Stimulated activated naive CD8-positive, alpha-beta T cell treated with anti-CD3 and anti-CD28 coated beads, Interleukin-15, amount 100 ng/mL, for 72 hours (primary cell): Measurements from ENCODE around the gene KATNAL1.

Experiments
- ATAC-seq: fragments of 150-1000 bp; cut with Tn5 transposase; 2 replicates; pipeline ENCODE4 v1.10.0; 2021; ENCODE audit warnings: mild to moderate bottlenecking, moderate library complexity
- DNase-seq, 2 donors: peaks; one replicate each; pipeline ENCODE4 v3.0.0; 2021 to 2022
- H3K27ac Mint-ChIP-seq, 2 donors: one replicate each; pipeline ENCODE4 v1.8.0; 2022; ENCODE audit warnings: mild to moderate bottlenecking in 2 of 2, mixed read lengths in 2 of 2, moderate library complexity in 2 of 2
- H3K27me3 Mint-ChIP-seq: one replicate; pipeline ENCODE4 v1.8.0; 2022; ENCODE audit warnings: mixed read lengths
- H3K4me1 Mint-ChIP-seq: one replicate; pipeline ENCODE4 v1.8.0; 2022; ENCODE audit warnings: mild to moderate bottlenecking, mixed read lengths
- H3K4me3 Mint-ChIP-seq, 2 donors: one replicate each; pipeline ENCODE4 v1.8.0; 2022; ENCODE audit warnings: mild to moderate bottlenecking in 2 of 2, mixed read lengths in 2 of 2, moderate library complexity in 1 of 2
- H3K9me3 Mint-ChIP-seq, 2 donors: one replicate each; pipeline ENCODE4 v1.8.0; 2022; ENCODE audit warnings: mixed read lengths in 2 of 2

KATNAL1 gene

DNA sequence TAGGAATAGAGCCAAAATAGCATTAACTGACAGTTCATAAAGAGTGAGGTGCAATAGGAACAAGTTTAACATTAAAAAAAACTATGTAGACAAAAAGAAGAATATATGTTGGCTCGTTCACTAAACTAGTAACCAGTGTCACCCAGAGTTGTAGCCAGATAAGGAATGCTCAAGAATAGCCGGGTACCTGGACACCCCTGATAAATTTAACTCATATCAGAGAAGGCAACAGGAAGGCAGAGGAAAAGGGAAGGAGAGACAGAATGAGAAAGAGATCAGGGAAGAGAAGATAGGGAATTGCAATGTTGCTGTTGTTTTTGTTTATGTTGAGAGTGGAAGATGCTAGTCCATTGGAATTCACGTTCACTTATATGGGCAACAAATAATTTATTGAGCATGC, 31.6 kb upstream of the KATNAL1 start:
- no peak for DNase-seq
- H3K4me3 Mint-ChIP-seq: no peak overlapping the region
- no peaks in the 10 kb centered on the region for H3K9me3 Mint-ChIP-seq
- ATAC-seq: no peak
- no peak overlapping the region for H3K27ac Mint-ChIP-seq
- peaks cover 5% of the 10 kb centered on the region for H3K4me1 Mint-ChIP-seq
- H3K27me3 Mint-ChIP-seq: peaks cover 11% of the 10 kb centered on the region

DNA sequence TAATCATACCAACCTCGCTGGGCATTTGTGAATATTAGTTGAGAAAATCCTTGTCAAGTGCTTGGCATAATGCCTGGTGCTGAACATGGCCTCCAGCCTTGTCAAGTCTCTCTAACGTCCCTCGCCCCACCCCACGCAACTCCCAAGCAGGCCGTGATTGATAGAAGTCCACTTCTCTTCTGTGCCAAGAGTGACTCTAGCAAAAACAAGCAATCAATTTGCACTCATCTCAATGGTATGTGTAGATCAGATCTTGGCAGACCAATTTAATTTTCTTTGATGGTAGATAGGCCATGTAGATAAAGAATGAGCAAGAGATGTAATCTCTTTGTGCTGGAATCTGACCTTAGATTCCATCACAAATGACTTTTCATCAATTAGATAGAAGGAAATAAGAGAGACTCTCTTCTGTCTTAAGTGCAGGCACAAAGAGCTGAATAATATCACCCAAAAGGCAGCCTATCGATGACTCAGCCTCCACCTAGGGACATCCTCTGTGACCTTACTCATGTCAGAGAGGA, 31.0 kb upstream of the KATNAL1 start:
- Mint-ChIP-seq H3K4me3 (no peak overlapping the region), H3K4me1 (peaks cover 5% of the 10 kb centered on the region), H3K27me3 (peaks cover 11% of the 10 kb centered on the region), H3K9me3 (no peaks in the 10 kb centered on the region), H3K27ac (no peak overlapping the region)
- DNase-seq: no peak
- ATAC-seq: no peak

DNA sequence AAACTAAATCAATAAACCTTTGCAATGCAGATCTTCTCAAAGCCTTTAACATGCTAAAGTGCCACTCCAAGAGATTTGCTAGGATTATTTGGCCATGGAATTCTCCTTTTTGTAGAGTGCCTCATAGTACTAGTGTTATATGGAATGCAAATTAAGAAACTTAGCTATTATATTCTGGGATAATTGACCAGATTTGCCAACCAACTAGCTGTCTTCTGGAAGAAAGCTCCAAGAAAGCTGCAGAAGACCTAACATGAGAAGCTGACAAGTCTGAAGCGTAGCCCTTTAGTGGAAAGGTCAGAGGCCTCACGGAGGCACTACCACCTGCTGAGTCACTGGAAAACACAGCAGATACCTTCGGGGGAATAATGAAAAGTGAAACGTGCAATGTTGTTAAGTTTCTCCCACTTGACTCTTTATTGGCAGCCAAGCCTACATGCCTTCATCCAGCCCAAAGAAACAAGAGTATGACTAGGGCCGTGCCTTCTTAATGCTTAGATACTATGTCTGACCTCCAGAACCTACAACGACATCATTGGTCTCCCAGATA, 29.8 kb upstream of the KATNAL1 start:
- DNase-seq (no peak), ATAC-seq (no peak)
- Mint-ChIP-seq H3K27me3 (peaks cover 4% of the 10 kb centered on the region), H3K4me1 (peaks cover 5% of the 10 kb centered on the region), H3K9me3 (no peaks in the 10 kb centered on the region), H3K27ac (no peak overlapping the region), H3K4me3 (no peak overlapping the region)

DNA sequence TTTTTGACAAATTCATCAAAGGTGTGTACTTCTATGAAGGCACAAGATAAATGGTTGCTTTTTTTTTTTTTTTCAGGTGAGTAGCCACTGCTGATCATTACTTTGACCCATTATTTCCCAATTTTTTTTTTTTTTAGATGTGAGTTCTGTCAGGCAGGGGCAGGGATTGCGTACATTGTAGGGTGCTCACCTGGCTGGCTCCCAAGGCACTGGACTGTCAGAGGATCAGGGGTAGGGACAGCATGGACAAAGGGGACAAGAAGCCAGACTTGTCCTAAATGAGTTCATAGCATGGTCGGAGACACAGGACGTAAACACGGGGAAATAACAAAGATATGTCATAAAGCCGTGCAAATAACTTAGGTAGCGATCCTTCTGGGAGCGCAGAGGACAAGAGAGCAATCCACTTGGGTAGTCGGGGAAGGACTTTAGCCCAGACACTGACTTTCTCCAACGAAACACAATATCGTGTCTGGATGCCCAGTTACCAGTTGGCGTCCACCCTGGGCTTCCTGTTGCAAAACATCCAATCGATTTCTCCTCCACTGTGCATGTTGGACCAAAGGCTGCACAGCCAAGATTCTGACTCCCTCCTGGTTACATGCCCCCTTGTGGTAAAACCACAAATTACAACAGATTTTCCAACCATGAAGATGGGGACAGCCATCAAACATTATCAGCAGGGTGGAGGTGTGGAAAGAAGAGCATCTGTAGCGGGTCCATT, 27.5 kb upstream of the KATNAL1 start:
- H3K4me3 Mint-ChIP-seq: no peak overlapping the region
- ATAC-seq: peak; percentile 46
- no peak overlapping the region for H3K27ac Mint-ChIP-seq

DNA sequence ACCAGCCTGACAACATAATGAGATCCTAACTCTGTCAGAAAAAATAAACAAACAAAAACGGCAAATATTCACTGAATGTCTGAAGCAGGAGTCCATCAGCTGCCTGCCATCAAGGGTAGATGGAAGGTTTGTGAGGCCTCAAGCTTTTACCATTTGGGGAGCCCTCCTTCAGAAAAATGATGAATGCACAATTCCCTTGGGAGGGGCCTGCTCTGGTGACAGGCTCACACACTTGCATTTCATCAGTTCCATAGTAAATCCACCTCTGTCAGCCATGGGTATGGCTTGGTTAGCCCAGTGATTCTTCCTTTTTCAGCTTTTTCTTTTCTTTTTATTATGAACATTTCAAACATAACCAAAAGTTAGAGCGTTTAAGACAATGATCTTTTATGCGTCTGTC, 26.3 kb upstream of the KATNAL1 start:
- Mint-ChIP-seq H3K4me3 (no peak overlapping the region), H3K4me1 (peaks cover 5% of the 10 kb centered on the region), H3K27me3 (no peaks in the 10 kb centered on the region), H3K9me3 (no peaks in the 10 kb centered on the region), H3K27ac (no peak overlapping the region)
- ATAC-seq (no peak), DNase-seq (no peak)

More for the DNA sequence above, 27.5 kb upstream of the KATNAL1 start:
- Mint-ChIP-seq H3K4me1 (peaks cover 5% of the 10 kb centered on the region), H3K27me3 (no peaks in the 10 kb centered on the region), H3K9me3 (no peaks in the 10 kb centered on the region)
- DNase-seq: peak; percentile 28 to 38

DNA sequence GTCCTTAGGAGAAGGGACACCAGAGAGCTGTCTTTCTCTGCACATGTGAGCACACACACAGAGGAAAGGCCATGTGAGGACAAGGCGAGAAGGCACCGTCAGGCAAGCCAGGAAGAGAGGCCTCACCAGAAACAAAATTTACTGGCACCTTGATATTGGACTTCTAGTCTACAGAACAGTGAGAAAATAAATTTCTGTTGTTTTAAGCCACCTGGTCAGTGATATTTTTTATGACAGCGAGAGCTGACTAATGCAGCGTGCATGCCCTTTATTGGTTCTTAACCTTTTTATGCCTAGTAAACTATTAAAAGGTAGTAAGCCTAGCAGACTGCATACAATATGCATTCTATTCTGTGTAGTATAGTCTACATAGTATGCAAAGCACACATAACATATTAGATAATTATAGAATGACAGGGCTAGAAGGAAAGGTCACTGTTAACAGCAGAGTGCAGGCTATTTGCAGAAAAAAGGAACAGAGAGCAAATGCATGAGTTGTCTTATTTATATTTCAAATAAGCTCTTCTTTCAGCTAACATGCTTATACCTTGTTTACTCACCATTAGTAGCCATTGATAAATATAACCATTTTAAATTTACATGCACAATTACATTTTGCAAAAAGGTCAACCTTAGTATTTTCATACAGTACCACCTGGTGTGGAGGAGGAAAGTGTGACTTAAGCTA, 25.2 kb upstream of the KATNAL1 start:
- Mint-ChIP-seq H3K9me3 (no peaks in the 10 kb centered on the region), H3K27me3 (no peaks in the 10 kb centered on the region), H3K4me1 (peaks cover 5% of the 10 kb centered on the region), H3K27ac (no peak overlapping the region), H3K4me3 (no peak overlapping the region)
- ATAC-seq: no peak
- DNase-seq: no peak

DNA sequence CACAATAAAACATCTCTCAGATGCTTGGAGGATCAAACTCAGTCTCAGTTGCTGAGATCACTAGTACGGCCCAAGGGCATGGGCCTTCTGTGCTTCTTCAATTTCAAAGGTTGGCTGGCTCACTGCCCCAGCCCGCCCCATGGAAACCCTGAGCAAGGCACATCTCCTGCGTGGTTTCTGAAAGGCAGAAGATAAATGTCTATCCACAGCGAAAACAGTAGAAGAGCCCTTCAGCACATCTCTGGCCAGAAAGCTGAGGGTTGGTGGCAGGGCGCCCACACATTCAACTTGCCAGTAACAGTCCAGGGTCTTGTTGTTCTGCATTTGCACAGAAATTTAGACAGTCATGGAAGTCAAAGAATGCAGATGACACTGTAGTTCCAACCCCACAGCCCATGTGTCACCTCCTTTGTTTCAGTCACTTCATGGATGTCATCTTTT, 24.0 kb upstream of the KATNAL1 start:
- H3K9me3 Mint-ChIP-seq: no peaks in the 10 kb centered on the region
- DNase-seq (no peak), ATAC-seq (no peak)
- H3K4me1 Mint-ChIP-seq: peaks cover under 1% of the 10 kb centered on the region
- H3K4me3 Mint-ChIP-seq: no peak overlapping the region
- H3K27ac Mint-ChIP-seq: no peak overlapping the region
- H3K27me3 Mint-ChIP-seq: no peaks in the 10 kb centered on the region

DNA sequence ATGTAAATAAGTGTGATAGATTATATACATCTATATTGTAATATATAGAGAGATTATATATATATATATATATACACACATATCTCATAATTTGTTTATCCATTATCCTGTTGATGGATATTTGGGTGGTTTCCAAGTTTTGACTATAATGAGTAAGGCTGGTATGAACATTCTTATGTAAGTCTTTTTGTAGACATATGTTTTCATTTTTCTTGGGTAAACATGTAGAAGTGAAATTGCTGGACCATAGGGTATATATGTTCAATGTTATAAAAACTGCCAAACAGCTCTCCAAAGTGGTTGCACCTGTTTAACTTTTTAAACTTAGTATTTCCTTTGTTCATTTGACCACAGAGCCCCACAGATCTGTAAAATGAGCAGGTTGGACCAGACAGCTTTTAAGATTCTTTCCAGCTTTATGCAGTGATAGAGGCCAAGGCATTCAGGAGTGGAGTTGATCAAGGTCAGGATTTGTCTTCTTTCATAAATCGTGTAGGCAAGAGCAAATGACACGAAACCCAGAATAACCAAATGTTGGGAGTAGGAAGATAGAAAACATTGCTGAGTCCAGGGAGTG, 21.7 kb upstream of the KATNAL1 start:
- no peak overlapping the region for H3K4me3 Mint-ChIP-seq
- ATAC-seq: no peak
- no peaks in the 10 kb centered on the region for H3K9me3 Mint-ChIP-seq
- no peak for DNase-seq
- H3K27me3 Mint-ChIP-seq: no peaks in the 10 kb centered on the region
- no peaks in the 10 kb centered on the region for H3K4me1 Mint-ChIP-seq
- no peak overlapping the region for H3K27ac Mint-ChIP-seq

DNA sequence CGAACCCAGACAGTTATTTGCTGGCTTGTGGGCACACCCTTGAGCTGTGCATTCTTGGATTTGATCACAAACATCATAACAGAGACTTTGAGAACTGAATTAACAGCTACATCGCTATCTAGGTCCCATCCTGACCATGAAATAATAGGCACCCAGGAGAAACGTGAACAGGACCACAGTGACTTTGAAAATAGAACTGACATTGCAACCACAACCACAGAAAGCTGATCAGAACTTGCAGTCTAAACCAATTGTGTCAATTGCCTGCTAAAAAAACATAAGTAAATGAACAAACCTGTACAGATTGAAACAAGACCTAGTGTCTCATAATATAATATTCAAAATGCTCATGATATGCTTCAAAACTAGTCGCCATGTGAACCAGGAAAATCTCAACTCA, 18.3 kb upstream of the KATNAL1 start:
- Mint-ChIP-seq H3K4me1 (no peaks in the 10 kb centered on the region), H3K9me3 (no peaks in the 10 kb centered on the region), H3K27me3 (no peaks in the 10 kb centered on the region), H3K27ac (no peak overlapping the region), H3K4me3 (no peak overlapping the region)
- DNase-seq: no peak
- no peak for ATAC-seq

DNA sequence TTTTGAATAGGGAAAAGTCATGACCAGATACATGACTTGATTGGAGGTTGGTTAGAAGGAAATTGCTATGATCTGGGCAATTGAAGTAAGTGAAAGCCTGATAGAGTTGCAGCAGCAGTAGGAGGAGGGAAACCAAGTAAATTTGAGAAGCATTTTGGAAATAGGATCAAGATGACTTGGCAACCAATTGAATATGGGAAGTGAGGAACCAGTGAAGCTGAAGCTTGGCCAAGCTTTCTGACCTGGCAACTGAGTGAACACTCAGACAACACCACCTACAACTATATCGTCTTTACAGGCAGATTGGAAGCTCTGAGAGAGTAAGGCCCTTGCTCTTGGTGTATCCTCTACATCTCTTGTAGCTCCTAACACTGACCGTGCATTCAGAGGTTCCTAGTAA, 16.2 kb upstream of the KATNAL1 start:
- H3K4me1 Mint-ChIP-seq: no peaks in the 10 kb centered on the region
- DNase-seq: no peak

DNA sequence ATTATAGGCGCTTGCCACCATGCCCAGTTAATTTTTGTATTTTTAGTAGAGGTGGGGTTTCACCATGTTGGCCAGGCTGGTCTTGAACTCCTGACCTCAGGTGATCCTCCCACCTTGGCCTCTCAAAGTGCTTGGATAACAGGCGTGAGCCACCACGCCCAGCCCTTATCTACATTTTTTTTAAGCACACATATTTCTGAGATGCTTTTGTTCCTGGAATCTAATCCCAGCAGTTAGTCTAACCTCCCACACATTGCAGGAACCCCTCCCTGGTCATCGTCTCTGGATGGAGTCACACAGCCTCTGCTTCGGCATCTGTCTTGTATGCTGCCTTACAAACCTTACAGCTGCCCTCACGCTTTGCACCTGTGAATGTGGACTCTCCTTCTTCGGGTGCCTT, 15.1 kb upstream of the KATNAL1 start:
- Mint-ChIP-seq H3K27ac (no peak overlapping the region), H3K4me1 (no peaks in the 10 kb centered on the region), H3K27me3 (no peaks in the 10 kb centered on the region), H3K4me3 (no peak overlapping the region), H3K9me3 (no peaks in the 10 kb centered on the region)
- DNase-seq: no peak
- ATAC-seq: no peak

More for the DNA sequence above, 16.2 kb upstream of the KATNAL1 start:
- Mint-ChIP-seq H3K4me3 (no peak overlapping the region), H3K27ac (no peak overlapping the region), H3K27me3 (no peaks in the 10 kb centered on the region), H3K9me3 (no peaks in the 10 kb centered on the region)
- ATAC-seq: no peak

DNA sequence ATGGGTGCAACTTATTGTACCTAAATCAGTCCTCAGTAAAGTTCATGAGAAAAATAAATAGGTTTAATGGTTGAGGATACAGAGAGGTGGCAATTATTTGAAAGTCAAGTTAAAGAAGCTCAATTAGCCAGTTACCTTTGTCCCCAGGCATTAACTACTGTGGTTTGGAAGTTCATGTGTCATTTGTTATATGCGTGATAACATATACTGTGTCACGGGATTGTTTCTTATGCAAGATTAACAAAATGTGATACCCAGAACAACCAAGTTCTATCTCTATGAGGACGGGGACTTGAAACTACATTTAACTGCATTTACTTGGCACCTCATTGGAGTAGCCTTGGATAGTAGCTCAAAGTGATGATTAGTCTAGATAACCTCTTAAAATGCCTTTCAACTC, 13.9 kb upstream of the KATNAL1 start:
- Mint-ChIP-seq H3K27ac (no peak overlapping the region), H3K4me1 (no peaks in the 10 kb centered on the region), H3K4me3 (no peak overlapping the region), H3K27me3 (no peaks in the 10 kb centered on the region), H3K9me3 (no peaks in the 10 kb centered on the region)
- no peak for DNase-seq
- no peak for ATAC-seq

DNA sequence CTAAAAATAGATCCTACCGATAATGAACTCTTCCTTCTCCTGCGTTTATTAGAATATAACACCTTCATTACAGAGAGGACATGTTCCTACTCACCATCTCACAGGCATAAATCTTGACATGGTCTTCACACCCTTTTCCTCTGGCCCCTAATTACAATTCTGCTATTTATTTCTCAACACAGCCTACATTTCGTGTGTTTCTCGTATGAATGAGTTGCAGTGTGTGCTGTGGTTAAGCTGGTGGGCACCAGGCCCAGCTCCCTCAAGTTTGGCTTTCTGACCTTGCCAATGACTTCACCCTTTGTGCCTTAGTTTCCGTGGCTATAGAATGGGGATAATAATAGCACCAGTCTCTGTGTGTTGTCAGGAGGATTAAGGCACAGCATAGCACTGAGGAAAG, 12.3 kb upstream of the KATNAL1 start:
- Mint-ChIP-seq H3K4me3 (no peak overlapping the region), H3K9me3 (no peaks in the 10 kb centered on the region), H3K27ac (no peak overlapping the region), H3K27me3 (no peaks in the 10 kb centered on the region), H3K4me1 (peaks cover 6% of the 10 kb centered on the region)
- no peak for ATAC-seq
- no peak for DNase-seq

DNA sequence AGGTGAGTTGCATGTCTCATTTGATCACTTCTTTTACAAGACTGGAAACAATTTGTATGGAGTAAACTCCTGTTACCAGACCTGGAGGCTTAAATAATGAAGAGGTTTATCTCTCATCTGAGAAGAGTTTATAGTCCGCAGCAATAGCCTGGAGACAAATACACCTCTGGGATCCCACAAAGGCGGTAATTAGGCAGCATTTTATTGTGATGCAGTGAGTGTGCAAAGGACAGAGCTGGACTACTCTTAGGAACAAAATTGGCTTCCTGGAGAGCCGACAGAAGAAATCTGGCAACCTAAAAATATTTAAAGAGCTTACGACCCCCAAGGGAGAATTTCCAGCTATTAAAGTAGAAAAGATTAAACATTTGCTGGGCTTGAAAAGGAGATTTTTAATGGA, 11.8 kb upstream of the KATNAL1 start:
- H3K27ac Mint-ChIP-seq: no peak overlapping the region
- DNase-seq: no peak
- H3K4me3 Mint-ChIP-seq: no peak overlapping the region
- peaks cover 6% of the 10 kb centered on the region for H3K4me1 Mint-ChIP-seq
- no peak for ATAC-seq
- no peaks in the 10 kb centered on the region for H3K27me3 Mint-ChIP-seq
- H3K9me3 Mint-ChIP-seq: no peaks in the 10 kb centered on the region

DNA sequence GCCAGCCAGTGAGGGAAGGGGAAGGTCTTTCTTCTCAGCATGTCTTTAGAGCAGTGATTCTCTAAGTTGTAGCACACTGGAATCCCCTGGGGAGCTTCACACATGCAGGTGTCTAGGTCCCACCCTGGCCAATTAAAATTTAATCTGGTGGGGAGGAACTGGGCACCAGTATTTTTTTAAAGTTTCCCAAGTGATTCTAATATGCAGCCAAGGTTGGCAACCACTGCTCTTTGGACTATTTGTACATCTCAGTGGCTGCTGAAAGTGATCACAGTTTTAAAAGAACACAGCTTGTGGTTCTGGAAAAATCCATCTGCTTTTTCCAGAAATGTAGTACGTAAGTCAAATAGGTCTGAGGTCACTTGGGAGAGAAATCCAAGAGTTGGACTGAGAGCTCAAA, 10.7 kb upstream of the KATNAL1 start:
- H3K4me3 Mint-ChIP-seq: no peak overlapping the region
- no peak for DNase-seq
- no peaks in the 10 kb centered on the region for H3K9me3 Mint-ChIP-seq
- H3K27ac Mint-ChIP-seq: no peak overlapping the region
- no peak for ATAC-seq
- H3K27me3 Mint-ChIP-seq: no peaks in the 10 kb centered on the region
- peaks cover 16% of the 10 kb centered on the region for H3K4me1 Mint-ChIP-seq

DNA sequence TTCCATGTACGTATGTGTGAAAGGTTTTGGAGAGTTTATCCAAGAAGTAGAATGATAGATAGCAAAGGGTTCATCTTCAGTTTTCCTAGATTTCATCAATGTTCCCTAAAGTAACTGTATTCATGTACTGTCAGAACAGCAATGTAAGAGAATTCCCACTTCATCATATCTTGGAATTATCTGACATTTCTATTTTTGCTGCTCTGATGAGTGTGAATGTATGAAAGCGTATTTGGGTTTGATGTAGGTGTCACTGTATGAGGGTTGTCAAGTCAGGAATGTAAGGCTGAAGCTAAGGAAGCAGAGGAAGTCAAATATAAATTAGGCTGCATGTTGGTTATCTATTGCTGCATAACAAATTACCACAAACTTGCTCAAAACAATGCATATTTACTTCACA, 7.2 kb upstream of the KATNAL1 start:
- no peak overlapping the region for H3K27ac Mint-ChIP-seq
- H3K4me3 Mint-ChIP-seq: no peak overlapping the region
- no peaks in the 10 kb centered on the region for H3K27me3 Mint-ChIP-seq
- H3K4me1 Mint-ChIP-seq: peaks cover 18% of the 10 kb centered on the region
- H3K9me3 Mint-ChIP-seq: no peaks in the 10 kb centered on the region
- DNase-seq (no peak), ATAC-seq (no peak)
